GM12875 (cell line): Measurements from ENCODE around the gene SCG5.

ENCODE experiments used
- H3K4me3 ChIP-seq: one replicate; pipeline ENCODE4 v1.5.1; 2011; ENCODE audit warnings: low read depth, low read length, control low read depth
- TF ChIP-seq, protein P1 (sequence below): IDR thresholded peaks from 2 replicates; pipeline ENCODE4 v1.5.1; 2011; ENCODE audit warnings: low read depth, mild to moderate bottlenecking, control low read depth, inconsistent platforms, low read length, moderate library complexity, borderline replicate concordance; ENCODE audit not compliant: insufficient read depth

Gene SCG5

DNA sequence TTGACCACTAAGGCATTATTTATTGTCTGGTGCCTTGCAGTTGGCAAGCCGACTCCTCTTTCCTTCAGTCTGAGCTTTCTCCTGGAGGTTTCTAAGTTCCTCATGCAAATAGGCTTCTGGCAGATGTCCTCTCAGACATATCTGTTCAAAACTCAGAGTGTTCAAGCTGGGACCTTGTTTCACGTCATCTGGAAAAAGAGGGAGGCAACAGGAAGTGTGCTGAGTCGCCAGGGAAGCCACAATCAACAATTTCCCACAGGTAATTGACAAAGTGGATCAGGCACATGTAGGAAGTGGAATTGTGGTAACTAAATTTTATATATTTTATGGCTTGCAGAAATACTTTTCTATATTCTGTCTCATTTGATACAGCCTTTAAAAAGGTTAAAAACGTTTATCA is 14.6 kb downstream of the SCG5 start:
- TF ChIP-seq, protein P1, sequence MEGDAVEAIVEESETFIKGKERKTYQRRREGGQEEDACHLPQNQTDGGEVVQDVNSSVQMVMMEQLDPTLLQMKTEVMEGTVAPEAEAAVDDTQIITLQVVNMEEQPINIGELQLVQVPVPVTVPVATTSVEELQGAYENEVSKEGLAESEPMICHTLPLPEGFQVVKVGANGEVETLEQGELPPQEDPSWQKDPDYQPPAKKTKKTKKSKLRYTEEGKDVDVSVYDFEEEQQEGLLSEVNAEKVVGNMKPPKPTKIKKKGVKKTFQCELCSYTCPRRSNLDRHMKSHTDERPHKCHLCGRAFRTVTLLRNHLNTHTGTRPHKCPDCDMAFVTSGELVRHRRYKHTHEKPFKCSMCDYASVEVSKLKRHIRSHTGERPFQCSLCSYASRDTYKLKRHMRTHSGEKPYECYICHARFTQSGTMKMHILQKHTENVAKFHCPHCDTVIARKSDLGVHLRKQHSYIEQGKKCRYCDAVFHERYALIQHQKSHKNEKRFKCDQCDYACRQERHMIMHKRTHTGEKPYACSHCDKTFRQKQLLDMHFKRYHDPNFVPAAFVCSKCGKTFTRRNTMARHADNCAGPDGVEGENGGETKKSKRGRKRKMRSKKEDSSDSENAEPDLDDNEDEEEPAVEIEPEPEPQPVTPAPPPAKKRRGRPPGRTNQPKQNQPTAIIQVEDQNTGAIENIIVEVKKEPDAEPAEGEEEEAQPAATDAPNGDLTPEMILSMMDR: no peak

DNA sequence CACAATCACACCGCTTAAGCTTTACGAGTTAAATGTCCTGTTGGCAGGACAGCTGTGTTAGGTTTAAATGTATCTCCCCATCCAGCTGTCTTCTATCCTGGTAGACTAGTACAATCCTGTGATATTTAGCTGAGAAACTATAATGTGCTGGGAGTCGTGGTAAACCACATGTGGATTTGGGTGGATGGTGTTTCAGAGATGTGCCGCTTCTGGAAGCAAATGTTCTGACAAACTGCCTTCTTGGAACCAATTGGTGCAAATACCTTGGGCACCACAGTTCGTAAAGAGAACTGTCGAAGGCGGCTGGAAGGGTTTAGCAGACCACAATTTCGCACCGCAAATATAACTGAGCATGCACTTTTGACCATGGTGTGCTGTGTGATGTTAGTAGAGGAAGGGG is 15.0 kb downstream of the SCG5 start:
- no peak overlapping the region for H3K4me3 ChIP-seq
- TF ChIP-seq, protein P1: no peak

More for the DNA sequence above, 14.6 kb downstream of the SCG5 start:
- no peak overlapping the region for H3K4me3 ChIP-seq

DNA sequence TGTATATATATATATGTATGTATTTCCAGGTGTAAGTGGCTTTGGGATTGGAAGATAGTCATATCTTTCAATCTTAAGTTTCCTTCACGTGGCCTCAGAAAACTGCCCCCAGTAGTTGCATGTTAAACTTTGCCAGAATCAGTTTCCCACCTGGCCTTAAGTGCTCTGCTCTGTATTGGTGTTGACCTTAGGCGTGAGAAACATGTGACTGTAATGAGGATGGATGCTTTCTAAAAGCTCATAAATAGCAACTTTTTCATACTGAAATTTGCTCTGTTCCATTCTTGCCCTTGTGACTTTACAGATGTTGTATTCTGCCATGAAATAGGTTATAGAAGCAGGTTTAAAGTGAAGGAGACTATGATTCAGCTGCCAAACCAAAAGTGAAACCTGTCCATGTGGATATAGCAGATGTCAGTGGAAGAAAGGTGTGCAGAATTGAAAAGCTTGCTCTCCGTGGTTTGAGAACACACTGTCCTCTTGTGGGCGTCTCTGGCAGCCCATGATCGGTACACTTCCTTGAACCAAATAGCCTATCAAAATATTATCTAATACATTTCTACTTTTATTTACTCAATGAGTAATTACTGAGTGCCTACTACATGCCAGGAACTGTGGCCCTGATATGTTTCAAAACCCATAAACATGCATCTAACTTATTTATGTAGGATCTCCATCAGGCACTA is 15.8 kb downstream of the SCG5 start:
- TF ChIP-seq, protein P1: peak; percentile 15; the same call in 1 of the 2 replicates
- no peak overlapping the region for H3K4me3 ChIP-seq

DNA sequence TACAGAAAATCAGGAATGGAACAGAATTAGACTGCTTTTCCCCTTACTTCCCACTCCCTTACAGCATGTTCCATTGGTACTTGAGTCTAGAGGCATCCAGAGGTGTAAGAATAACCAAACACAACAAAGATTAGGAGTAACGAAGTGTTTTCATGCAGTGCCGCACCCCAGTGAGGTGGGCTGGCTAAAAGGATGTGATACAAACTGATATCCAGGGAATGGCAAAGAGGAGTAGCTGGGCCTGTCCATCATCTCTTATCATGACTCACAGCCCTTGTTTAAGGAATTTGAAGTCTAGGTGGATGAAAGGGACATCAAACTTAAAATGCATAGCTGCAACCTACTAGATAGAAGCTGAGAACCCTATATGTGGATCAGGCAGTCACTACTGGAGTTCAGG is 16.4 kb downstream of the SCG5 start:
- no peak overlapping the region for H3K4me3 ChIP-seq
- TF ChIP-seq, protein P1: no peak

DNA sequence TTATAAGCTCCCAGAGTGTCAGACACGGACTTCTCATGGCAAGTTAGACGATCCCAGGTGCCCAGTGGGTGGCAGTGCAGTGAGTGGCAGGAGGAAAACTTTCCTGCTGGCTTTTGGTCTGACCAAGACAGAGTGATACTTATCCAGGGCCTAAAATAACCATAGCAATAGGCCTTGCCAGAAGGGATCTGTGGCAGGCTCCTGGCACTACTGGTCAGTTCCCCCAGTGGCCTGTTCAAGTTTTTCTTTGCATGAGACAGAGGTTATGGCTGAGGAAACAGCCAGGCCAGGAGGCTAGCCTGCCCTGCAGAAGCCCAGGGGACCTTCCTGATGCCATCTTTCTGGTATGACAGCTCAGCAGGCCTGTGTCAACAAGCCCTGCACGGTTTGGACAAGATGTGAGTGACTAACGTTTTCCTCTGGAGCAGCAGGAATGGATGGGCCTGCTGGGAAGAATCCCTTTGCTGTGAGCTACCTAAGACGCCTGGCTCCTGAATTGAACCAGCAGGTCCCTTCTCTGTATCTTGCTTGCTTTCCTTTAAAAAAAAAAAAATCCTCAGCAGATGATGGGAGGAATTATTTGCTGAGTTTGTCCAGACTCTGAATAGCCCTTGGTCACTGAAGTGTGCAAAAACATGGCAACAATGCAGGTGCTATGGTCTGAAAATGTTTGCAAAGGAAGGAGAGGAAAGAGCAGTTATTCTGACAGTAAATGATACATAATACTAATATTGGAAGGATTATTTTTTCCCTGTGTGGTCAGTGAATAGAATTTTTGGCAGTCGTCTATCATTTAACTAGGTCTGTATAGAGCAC is 18.0 kb downstream of the SCG5 start:
- H3K4me3 ChIP-seq: no peak overlapping the region
- TF ChIP-seq, protein P1: no peak

DNA sequence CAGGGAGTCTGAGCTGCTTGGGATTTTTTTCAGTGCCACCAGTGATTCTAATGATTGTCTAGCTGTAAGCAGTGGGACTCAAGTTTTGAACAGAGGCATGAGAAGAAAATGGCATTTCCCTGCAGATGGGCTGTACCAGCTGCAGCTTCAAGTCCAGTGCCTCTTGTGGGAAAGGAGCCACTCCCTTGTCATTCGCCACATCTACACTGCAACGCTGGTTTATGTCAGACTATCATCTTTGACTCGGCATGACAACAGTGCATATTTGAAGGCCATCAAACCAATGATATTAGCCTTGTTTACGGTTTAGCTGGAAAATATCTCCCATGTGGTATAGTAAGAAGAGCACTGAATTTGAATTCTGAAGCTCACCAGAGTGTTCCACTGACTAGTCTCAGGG is 22.2 kb downstream of the SCG5 start:
- H3K4me3 ChIP-seq: no peak overlapping the region
- TF ChIP-seq, protein P1: no peak
